Esophagus squamous epithelium (tissue), 4 donors: ENCODE measurements around the gene PUS1.

ENCODE experiments used
- POLR2A ChIP-seq, 4 donors: fragments of 450-650 bp; IDR thresholded peaks; one replicate each; pipeline ENCODE4 v1.6.1; 2017; ENCODE audit warnings: antibody characterized with exemption in 4 of 4, mild to moderate bottlenecking in 4 of 4, moderate library complexity in 3 of 4
- TF ChIP-seq, protein P1 (sequence below), 6 experiments: fragments of 450-650 bp in 4 of 6; fragments of 200-600 bp in 2 of 6; sonication (generic) in 2 of 6; IDR thresholded peaks; one replicate each; pipeline ENCODE4 v1.5.1; 2016 to 2019; ENCODE audit warnings: antibody characterized with exemption in 6 of 6, mild to moderate bottlenecking in 4 of 6, moderate library complexity in 4 of 6

DNA sequence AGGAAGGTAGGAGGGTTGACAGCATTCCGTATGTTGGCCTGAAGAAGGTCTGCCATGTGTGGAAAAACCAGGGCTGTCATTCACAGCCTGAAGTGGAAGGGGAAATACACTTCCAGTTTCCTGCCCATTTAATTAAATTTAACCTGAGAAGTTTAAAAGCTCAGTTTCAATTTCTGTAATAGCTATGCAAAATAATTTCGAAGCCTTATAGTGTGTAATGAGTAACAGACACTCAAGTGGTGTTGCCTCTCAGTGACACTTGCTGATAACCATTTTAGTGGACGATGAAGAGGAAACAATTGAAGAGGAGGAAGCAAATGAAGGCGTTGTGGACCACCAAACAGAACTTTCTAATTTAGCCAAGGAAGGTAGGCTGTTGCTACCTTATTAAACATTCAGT is 65.5 kb downstream of the PUS1 start:
- no peak for TF ChIP-seq POLR2A (IDR thresholded peaks at IDR 0.05)
- TF ChIP-seq, protein P1, sequence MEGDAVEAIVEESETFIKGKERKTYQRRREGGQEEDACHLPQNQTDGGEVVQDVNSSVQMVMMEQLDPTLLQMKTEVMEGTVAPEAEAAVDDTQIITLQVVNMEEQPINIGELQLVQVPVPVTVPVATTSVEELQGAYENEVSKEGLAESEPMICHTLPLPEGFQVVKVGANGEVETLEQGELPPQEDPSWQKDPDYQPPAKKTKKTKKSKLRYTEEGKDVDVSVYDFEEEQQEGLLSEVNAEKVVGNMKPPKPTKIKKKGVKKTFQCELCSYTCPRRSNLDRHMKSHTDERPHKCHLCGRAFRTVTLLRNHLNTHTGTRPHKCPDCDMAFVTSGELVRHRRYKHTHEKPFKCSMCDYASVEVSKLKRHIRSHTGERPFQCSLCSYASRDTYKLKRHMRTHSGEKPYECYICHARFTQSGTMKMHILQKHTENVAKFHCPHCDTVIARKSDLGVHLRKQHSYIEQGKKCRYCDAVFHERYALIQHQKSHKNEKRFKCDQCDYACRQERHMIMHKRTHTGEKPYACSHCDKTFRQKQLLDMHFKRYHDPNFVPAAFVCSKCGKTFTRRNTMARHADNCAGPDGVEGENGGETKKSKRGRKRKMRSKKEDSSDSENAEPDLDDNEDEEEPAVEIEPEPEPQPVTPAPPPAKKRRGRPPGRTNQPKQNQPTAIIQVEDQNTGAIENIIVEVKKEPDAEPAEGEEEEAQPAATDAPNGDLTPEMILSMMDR (IDR thresholded peaks at IDR 0.05): no peak
